ENCODE results near the gene SIGLEC5.
A peak's percentile ranks its signal among the peaks of the same experiment; 100 is the strongest.

SIGLEC5 gene

GRCh38 chr19:51586103-51586728 is 44.0 kb downstream of the SIGLEC5 start:
- DNase-seq: no peak

- no peak for DNase-seq
Observed at GRCh38 chr19:51576850-51577249, 53.4 kb downstream of the SIGLEC5 start.

GRCh38 chr19:51573331-51573730 is 56.9 kb downstream of the SIGLEC5 start:
- no peak for DNase-seq

DNA sequence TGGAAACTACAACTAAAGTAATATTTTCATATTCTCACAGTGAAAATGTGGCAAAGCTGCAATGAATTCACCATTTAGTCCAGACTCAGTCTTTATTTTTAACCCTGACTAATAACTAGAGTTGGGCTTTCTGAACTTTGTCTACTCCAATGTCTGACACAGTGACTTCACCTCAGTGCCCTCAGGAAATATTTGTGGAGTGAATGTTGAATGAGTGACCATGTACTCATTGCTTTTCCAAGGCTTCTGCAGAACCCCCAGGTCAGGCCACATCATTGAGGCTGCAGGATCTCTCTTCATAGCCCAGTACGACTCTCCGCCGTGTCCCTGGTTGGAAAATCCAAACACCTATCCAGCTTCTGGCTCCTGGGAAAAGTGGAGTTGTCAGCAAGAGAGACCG is 57.3 kb downstream of the SIGLEC5 start:
- peak; percentile 42 for DNase-seq

DNA sequence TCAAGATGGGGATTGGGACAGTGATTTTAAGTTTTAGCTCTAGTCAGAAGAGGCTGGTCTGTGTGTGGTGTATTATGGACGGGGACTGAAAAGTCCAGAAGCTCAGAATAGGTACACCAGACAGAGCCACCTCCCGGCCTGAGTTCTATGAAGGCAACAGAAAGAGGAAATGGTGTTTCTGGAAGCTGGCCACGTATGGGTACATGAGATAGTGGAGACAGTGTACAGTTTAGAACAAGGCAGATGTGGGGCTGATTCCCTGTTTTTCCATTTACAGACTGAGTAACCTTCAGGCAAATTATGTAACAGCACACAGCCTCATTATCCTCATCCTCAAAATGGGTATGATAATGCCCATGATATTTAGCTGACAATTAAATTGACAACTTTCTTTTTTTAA is 57.8 kb downstream of the SIGLEC5 start:
- no peak for DNase-seq

DNA sequence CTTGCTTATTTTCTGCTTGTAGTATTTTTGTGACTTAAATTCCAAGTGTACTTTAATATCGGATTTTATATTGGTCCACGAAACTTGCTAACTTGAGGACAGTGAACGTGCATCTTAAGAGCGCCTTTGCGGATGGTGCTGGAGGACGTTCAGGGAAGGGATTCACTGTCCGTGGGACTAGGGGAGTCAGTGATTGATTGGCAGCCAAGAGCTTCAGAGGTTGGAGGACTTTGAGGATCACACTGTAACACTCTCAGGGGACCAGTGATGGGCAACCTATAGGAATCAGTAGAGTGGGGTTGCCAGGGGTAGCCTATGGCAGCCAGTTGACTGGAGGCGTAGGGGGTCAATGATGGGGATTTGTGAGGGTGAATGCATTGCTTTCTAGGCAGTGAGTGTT is 58.6 kb downstream of the SIGLEC5 start:
- DNase-seq: no peak

DNA sequence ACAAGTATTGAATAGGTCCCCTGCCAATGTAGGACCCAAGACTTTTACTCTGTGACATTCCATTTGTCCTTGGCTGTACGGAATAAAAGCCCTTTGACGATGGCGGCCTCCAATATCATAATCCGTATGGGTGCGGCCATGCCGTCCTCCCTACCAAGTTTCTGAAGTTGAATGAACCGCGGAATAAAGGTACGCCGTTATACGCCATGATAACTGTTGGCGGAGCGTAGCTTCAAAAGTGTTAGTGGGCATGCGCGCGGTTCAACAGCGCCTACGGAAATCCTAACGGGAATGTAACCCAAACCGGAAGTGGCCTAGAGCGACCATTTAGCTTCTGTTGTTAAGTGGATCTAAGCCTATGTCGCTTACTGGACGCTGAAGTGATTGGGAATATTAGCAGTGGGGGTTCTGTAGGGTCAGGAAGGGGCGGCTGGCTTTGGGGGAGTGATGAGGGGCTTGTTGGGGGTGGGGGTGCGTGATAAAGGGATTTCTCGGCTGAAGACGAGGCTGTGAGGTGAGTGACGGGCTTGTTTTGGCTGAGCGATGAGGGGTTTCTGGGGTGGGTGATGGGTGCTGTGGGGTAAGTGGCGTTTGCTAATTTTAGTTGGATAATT is 59.1 kb downstream of the SIGLEC5 start, which contains the start of gene ZNF175:
TSS of gene ZNF175 (plus strand) at position 322 of the 614 bp plus-strand sequence. CDS start 2,047 bp downstream, outside the sequence.
- peak; percentile 97 for DNase-seq

DNA sequence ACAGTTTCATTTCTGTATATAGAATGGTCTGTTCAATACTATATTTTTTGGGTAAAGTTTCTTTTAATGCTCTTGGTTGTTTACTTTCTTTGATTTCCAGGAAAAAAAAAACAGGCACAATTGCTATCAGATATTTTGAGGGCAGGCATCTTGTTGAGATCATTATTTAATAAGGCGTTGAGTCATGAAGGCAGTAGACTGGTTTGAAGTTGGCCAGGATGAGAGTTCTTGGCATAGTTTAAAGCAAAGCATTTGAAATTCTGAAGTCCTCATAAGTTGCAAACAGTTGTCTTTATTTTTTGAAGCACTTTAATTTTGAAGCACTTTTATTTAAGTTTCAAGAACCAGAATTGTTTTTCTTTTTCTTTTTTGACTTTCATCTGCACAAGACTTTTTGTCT is 61.7 kb downstream of the SIGLEC5 start:
- DNase-seq: no peak

DNA sequence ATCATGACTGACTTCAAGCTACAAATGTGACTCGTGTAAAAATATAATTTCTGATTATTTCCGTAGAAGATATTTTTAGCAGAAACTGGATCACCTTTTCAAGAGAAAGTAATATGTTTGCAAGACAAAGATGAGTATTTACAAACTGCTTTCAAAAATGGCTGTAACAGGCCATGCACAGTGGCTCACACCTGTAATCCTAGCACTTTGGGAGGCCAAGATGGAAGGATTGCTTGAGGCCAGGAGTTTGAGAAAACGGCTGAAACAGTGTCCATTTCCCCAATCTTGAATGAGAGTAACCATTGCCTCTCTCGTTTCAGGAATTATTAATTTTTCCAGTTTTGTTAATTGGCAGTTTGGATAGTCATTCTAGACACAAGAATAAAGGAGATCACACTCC is 62.6 kb downstream of the SIGLEC5 start:
- no peak for DNase-seq

DNA sequence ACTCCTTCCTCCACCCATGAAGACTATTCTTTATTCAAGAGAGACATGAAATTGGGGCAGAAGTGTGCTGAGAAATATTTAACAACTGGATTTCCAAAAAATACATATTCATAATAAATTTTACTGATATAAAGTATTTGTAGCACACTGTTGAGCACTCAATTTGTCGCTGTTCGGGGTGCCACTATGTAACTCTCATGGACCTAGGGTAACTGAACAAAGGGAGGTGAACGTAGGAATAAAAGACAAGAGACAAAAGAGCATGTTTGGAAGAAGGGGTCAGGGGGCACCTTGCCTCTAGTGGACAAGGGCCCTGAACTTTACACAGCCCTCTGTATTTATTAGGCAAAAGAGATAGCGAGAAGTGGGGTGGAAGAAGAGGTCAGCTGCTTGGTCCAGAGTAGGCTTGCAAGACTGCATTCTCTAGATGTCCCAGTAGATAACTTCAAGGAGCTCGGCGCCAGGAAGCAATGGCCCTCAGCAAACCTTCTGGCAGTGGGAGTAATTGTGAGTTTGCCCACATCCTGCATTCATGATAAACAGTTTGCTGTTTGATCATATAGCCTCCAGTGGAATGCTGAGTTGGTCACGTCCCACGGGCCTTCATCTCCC is 63.6 kb downstream of the SIGLEC5 start:
- DNase-seq: no peak

- no peak for DNase-seq
Observed at GRCh38 chr19:51565583-51565982, 64.6 kb downstream of the SIGLEC5 start.

DNA sequence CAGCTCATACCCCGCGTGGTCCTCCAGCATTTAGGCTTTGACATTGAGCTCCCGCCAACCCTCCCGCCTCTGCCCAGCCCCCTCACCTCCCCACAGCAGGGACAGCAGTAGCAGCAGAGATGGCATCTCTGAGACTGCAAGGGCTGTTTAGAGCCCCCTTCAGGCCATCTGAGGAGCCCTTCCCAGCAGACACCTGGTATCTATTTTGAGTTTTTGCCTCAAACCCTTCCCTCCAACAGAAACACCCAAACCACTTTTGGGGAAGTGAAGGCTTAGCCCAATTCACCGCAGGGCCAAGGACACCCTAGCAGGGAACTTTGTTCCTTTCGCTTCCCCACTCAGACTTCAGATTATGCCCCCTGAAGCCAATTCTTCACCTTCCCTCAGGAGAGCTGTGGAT is 65.4 kb downstream of the SIGLEC5 start:
- DNase-seq: no peak
